HepG2 (cell line): ENCODE results near the gene PRMT7. TPM values are rescaled to one million over a fixed set of nuclear protein-coding genes. Genes with fewer than 3 reads are reported as not detected.

Experiments used
- ARNT2 ChIP-seq: sonication (generic); formaldehyde crosslinking; IDR thresholded peaks from 2 replicates; pipeline ENCODE4 v1.8.0; 2022; ENCODE audit warnings: mild to moderate bottlenecking, low read depth, missing genetic modification reagents, moderate library complexity
- ARNTL ChIP-seq: sonication (generic); formaldehyde crosslinking; IDR thresholded peaks from 2 replicates; pipeline ENCODE4 v1.4.0; 2020; ENCODE audit warnings: mild to moderate bottlenecking, missing genetic modification reagents
- ATF3 ChIP-seq: sonication (generic); formaldehyde crosslinking; IDR thresholded peaks from 2 replicates; pipeline ENCODE4 v1.4.0; 2020; ENCODE audit warnings: missing genetic modification reagents
- BORCS8-MEF2B ChIP-seq: sonication (generic); formaldehyde crosslinking; IDR thresholded peaks from 2 replicates; pipeline ENCODE4 v1.8.0; 2022; ENCODE audit warnings: mild to moderate bottlenecking, missing genetic modification reagents
- CREB3 ChIP-seq: sonication (generic); formaldehyde crosslinking; IDR thresholded peaks from 2 replicates; pipeline ENCODE4 v1.5.0; 2020; ENCODE audit warnings: missing genetic modification reagents
- HOXA3 ChIP-seq: sonication (generic); formaldehyde crosslinking; IDR thresholded peaks from 2 replicates; pipeline ENCODE4 v1.5.0; 2020; ENCODE audit warnings: missing genetic modification reagents
- MED1 ChIP-seq: sonication (generic); formaldehyde crosslinking; IDR thresholded peaks from 2 replicates; pipeline ENCODE4 v1.4.0; 2020; ENCODE audit warnings: missing genetic modification reagents
- NBN ChIP-seq: fragments of 450-650 bp; conservative IDR thresholded peaks from 2 replicates; pipeline ENCODE4 v1.6.1; 2017
- PCBP1 ChIP-seq: fragments of 200-400 bp; formaldehyde crosslinking; IDR thresholded peaks from 2 replicates; pipeline ENCODE4 v1.6.1; 2017; ENCODE audit warnings: mild to moderate bottlenecking, low read depth, low read length, borderline replicate concordance
- REST ChIP-seq, 2 experiments: IDR thresholded peaks; 2 replicates each; pipeline ENCODE4 v1.6.1; 2011 to 2012; ENCODE audit warnings: low read length in 2 of 2, borderline replicate concordance in 1 of 2, low read depth in 1 of 2, mild to moderate bottlenecking in 1 of 2, moderate library complexity in 1 of 2
- THAP11 ChIP-seq: IDR thresholded peaks from 2 replicates; pipeline ENCODE4 v1.6.1; 2016; ENCODE audit warnings: missing biosample characterization, missing genetic modification reagents
- ZBTB44 ChIP-seq: sonication (generic); formaldehyde crosslinking; IDR thresholded peaks from 2 replicates; pipeline ENCODE4 v1.4.0; 2020; ENCODE audit warnings: missing genetic modification reagents
- ZBTB46 ChIP-seq: sonication (generic); formaldehyde crosslinking; IDR thresholded peaks from 2 replicates; pipeline ENCODE4 v1.4.0; 2020; ENCODE audit warnings: mild to moderate bottlenecking, missing genetic modification reagents, borderline replicate concordance
- ZGPAT ChIP-seq: IDR thresholded peaks from 2 replicates; pipeline ENCODE4 v1.6.1; 2016; ENCODE audit warnings: mild to moderate bottlenecking
- ZNF124 ChIP-seq: sonication (generic); formaldehyde crosslinking; IDR thresholded peaks from 2 replicates; pipeline ENCODE4 v1.4.0; 2020; ENCODE audit warnings: missing genetic modification reagents
- ZNF724P ChIP-seq: sonication (generic); formaldehyde crosslinking; IDR thresholded peaks from 2 replicates; pipeline ENCODE4 v1.8.0; 2022; ENCODE audit warnings: missing genetic modification reagents, borderline replicate concordance
- ZNF737 ChIP-seq: sonication (generic); formaldehyde crosslinking; IDR thresholded peaks from 2 replicates; pipeline ENCODE4 v1.5.0; 2020; ENCODE audit warnings: missing genetic modification reagents, mild to moderate bottlenecking, borderline replicate concordance
- ZNF773 ChIP-seq: sonication (generic); formaldehyde crosslinking; IDR thresholded peaks from 2 replicates; pipeline ENCODE4 v1.4.0; 2020; ENCODE audit warnings: missing genetic modification reagents, borderline replicate concordance
- polyA plus RNA-seq, 8 experiments: library from polyadenylated mRNA; depleted of rRNA in 3 of 8; stranded (reverse) in 7 of 8; unstranded in 1 of 8; fragments of >200 nt; fragmentation: Illumina TruSeq in 4 of 8; extraction: Trizol in 4 of 8; gene quantifications; 2 replicates each; pipeline versions ENCODE4 v1.2.1 to v1.2.3, GENCODE V29; 2011 to 2016; ENCODE audit warnings: low read depth in 4 of 8, missing spikeins in 1 of 8, mixed read lengths in 1 of 8; ENCODE audit not compliant: insufficient read depth in 1 of 8
- total RNA-seq, 5 experiments: library from RNA; depleted of rRNA; stranded (reverse); fragments of >200 nt; fragmentation: Illumina TruSeq; extraction: Trizol; gene quantifications; 2 replicates each; pipeline ENCODE4 v1.2.3, GENCODE V29; 2016; ENCODE audit warnings: low read depth in 1 of 5

PRMT7 gene
- total and polyA plus RNA-seq, 2 of the 13 experiments (the other 11 are each of a cell fraction or from before 2014, with no cell fraction given) = 47.5 to 55.0 TPM

- TF ChIP-seq MED1 (CRISPR knock-in tag) (peak; percentile 70), BORCS8-MEF2B (CRISPR knock-in tag) (peak; percentile 73), REST (IDR thresholded peaks at IDR 0.05; ENCODE audit: borderline replicate concordance in 1 of 2, low read depth in 1 of 2, low read length in 2 of 2) (no peak), CREB3 (CRISPR knock-in tag) (0 out of 2 replicates have a peak, but pooled peaks have one; percentile 42), HOXA3 (peak; percentile 52), PCBP1 (peak; percentile 86; the same call in 1 of the 2 replicates), NBN (no peak), ATF3 (no peak), ZNF724P (CRISPR knock-in tag) (peak; percentile 73; the same call in 1 of the 2 replicates), ZNF737 (CRISPR knock-in tag) (no peak), ARNT2 (CRISPR knock-in tag) (peak; percentile 31; the same call in 1 of the 2 replicates), ZBTB46 (CRISPR knock-in tag) (no peak; the same call in 1 of the 2 replicates), ARNTL (peak; percentile 26; the same call in 1 of the 2 replicates), ZBTB44 (CRISPR knock-in tag) (peak; percentile 42; the same call in 1 of the 2 replicates), ZNF124 (CRISPR knock-in tag) (0 out of 2 replicates have a peak, but pooled peaks have one; percentile 75), ZGPAT (0 out of 2 replicates have a peak, but pooled peaks have one; percentile 25), ZNF773 (peak; percentile 73), THAP11 (CRISPR knock-in tag) (no peak)
Observed at GRCh38 chr16:68264128-68265077, 46.4 kb upstream of the PRMT7 start, which contains the start of gene SLC7A6 (continued).
